Measurements from ENCODE around the gene CRNN.

GRCh38 chr1:152413909-152414308, at the start of gene CRNN:
- TF ChIP-seq CTCF (IDR thresholded peaks at IDR 0.05): no peak
- TF ChIP-seq POLR2AphosphoS5 (IDR thresholded peaks at IDR 0.05): no peak

Data from prostate gland (tissue), 2 donors.